Uterus (tissue), 2 donors: Measurements from ENCODE around the gene ALLC.

Source experiments
- POLR2A ChIP-seq, 2 donors: fragments of 450-650 bp; IDR thresholded peaks; one replicate each; pipeline ENCODE4 v1.6.1; 2016; ENCODE audit warnings: antibody characterized with exemption in 2 of 2, mild to moderate bottlenecking in 1 of 2, moderate library complexity in 1 of 2
- TF ChIP-seq, protein P1 (sequence below), 4 experiments: fragments of 200-600 bp in 2 of 4; fragments of 450-650 bp in 2 of 4; sonication (generic) in 2 of 4; IDR thresholded peaks; one replicate each; pipeline ENCODE4 v1.5.1; 2016 to 2019; ENCODE audit warnings: antibody characterized with exemption in 4 of 4, mild to moderate bottlenecking in 2 of 4, moderate library complexity in 1 of 4

DNA sequence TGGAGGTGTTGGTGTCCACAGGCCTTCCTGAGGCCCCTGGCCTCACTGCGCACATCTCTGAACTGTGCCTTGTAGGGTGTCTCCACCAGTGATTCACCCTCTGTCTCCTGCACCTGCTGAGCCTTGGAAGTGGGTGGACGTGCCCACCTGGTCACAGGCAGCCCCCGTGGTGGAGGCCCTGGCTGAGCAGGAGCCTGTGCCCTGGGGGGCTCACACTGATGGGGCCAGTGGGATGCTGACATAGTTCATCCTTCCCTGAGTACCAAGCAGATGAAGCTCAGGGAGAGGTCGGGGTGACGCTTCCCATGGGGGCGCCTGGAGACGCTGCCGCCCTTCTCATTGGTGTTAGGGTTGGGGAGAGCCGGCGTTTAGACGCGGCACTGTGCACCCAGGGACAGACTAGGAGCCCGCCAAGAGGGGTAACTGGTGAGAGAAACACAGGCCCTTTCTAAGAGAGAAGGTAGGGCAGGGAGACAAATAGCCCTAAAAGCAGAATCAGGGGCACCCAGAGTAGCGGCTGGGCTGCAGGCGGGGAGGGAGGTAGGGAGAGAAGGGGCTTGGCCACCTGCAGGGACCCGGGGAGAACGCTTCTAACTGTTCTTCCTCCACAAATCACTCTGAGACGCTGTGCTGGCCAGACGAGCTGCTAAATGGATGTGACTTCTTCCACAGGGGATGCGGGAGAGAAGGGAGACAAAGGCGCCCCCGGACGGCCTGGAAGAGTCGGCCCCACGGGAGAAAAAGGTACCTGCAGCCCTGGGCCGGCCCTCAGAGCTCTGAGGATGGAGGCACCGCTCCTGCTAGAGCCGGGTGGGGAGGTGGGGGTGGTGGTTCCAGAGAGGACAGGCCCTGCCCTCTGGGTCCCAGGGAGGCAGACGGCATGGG lies 45.1 kb upstream of the ALLC start:
- TF ChIP-seq, protein P1, sequence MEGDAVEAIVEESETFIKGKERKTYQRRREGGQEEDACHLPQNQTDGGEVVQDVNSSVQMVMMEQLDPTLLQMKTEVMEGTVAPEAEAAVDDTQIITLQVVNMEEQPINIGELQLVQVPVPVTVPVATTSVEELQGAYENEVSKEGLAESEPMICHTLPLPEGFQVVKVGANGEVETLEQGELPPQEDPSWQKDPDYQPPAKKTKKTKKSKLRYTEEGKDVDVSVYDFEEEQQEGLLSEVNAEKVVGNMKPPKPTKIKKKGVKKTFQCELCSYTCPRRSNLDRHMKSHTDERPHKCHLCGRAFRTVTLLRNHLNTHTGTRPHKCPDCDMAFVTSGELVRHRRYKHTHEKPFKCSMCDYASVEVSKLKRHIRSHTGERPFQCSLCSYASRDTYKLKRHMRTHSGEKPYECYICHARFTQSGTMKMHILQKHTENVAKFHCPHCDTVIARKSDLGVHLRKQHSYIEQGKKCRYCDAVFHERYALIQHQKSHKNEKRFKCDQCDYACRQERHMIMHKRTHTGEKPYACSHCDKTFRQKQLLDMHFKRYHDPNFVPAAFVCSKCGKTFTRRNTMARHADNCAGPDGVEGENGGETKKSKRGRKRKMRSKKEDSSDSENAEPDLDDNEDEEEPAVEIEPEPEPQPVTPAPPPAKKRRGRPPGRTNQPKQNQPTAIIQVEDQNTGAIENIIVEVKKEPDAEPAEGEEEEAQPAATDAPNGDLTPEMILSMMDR (IDR thresholded peaks at IDR 0.05), result no peak
- TF ChIP-seq POLR2A (IDR thresholded peaks at IDR 0.05), result no peak
